Middle frontal gyrus (tissue), 1 donor: ENCODE measurements around the gene INSIG1.

Experiments used
- DNase-seq: peaks from one replicate; pipeline ENCODE4 v3.0.0-alpha.2; 2015; ENCODE audit warnings: low spot score; ENCODE audit errors: extremely low spot score

The INSIG1 gene

DNA sequence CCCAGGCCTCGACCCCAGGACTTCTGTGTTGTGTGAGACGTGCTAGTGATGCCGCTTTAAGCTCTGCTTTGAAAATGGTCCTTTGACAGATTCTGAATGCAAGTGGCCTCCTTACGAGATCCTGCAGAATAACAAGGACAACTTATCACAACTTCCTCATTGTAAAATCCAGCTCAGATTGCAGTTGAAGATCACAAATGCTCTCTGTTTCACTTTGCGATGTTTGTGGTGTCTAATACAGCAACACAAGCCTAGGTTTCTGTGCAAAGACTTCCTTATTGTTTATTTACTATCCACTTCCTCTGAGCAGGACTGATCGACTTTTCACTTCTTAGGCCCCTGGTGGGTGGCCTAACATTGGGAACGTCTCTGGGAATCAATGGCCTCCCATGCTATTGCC is 31.7 kb upstream of the INSIG1 start:
- DNase-seq, result no peak

- no peak for DNase-seq
Observed at GRCh38 chr7:155266440-155266839, 31.2 kb upstream of the INSIG1 start.

GRCh38 chr7:155267023-155267422 is 30.7 kb upstream of the INSIG1 start:
- no peak for DNase-seq

GRCh38 chr7:155267436-155267835 is 30.2 kb upstream of the INSIG1 start:
- DNase-seq, result no peak

- DNase-seq, result no peak
Observed at GRCh38 chr7:155268211-155268610, 29.5 kb upstream of the INSIG1 start.

DNA sequence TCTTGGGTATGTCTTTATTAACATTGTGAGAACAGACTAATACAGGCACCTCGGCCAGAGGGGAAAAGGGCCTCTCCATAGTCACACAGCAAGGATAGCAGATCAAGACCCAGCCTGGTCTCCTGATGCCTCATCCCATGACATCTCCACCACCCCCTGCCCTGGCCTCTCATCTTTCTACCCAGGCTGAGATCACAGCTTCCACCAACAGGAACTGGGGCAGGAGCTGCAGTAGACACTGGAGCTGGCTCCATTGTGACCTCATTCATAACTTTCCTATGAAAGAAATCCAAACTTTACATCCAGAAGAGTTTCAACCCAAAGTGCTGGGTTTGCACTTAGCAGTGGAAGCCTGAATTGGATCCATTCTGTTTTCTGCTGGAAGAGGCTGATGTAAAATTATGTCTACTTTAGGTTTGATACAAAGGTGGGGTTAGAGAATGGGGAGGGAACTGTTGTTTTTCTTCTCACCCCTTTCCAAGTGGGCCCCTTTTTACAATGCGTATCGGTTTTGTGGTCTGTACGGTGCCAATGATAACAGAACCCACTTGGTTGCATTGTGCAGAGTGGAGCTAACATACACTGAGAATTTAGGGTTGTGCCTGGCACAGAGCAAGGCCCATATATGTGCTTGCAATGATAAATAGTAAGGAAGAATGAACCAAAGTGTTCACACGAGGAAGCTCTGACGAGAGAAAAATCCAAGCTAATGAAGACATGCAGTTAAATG is 28.6 kb upstream of the INSIG1 start:
- DNase-seq, result no peak

DNA sequence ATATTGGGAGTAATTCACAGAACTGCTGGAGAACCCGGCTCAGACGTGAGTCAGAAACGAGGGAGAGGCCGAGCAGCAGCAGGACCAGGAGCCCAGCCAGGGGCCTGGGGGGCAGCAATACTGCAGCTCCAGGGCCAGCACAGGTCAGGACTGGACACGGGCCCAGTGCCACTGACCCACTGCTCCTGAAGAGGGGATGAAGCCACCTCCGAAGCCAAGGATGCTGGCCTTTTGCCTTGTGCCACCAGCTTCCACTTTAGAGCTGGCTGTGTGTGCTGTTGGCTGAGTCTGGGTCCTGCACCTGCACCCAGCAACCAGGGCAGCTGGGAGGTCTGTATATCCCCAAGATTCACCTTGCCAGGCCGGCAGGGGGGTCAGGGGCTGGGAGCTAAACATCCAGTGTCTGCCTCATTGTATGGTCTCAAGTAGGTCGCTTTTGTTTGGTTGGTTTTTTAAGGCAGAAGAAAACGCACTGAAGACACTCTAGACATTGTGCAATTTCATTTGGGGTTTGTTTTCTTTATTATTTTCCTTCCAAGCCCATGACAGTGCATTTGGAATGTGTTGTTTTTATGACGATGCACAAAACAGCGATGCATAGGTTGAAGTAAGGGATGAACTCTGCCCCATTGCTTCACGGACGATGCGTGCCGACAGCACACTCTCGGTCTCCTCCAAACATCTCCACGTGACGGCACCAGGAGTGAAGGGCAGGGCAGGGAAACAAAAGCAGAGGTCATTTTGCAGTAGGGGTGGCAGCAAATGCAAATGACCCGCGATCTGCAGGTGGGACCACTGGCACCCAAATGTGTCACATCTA is 27.7 kb upstream of the INSIG1 start:
- DNase-seq, result no peak

GRCh38 chr7:155270861-155271260 is 26.8 kb upstream of the INSIG1 start:
- DNase-seq, result no peak

GRCh38 chr7:155274633-155275355 is 22.9 kb upstream of the INSIG1 start:
- DNase-seq, result no peak

DNA sequence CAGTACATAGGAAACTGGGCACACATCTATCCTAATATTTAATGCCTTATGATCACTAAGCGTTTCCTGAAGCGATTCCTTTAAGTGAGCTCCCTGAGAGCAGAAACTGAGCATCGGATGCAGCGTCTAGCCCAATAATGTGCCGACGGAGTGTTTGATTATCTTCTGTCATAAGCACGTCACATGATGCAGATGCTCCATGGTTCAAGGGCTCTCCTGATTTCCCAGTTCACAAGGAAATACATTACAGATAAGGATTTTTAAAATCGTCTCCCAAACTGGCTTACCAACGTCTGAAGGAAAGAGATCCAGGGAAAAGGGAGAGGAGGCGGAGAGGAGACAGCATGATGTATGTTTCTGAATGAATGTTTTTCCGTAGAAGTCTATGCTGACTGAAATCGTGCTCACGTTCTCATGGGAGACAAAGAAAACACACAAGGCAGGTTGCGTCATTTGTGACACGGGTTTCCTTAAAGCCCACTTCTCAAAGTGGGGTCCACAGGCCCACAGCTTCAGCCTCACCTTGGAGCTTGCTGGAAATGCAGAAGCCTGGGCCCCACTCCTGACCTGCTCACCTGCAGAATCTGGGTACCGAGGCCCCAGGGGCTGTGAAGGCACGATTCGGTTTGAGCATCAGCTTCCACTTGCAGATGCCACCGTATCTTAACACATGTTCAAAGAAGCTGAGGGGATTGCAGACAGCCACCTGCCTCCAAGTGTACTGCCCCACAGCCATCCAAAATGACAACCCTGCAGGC is 21.5 kb upstream of the INSIG1 start:
- DNase-seq, result no peak

GRCh38 chr7:155276800-155277375 is 20.8 kb upstream of the INSIG1 start:
- DNase-seq, result no peak

DNA sequence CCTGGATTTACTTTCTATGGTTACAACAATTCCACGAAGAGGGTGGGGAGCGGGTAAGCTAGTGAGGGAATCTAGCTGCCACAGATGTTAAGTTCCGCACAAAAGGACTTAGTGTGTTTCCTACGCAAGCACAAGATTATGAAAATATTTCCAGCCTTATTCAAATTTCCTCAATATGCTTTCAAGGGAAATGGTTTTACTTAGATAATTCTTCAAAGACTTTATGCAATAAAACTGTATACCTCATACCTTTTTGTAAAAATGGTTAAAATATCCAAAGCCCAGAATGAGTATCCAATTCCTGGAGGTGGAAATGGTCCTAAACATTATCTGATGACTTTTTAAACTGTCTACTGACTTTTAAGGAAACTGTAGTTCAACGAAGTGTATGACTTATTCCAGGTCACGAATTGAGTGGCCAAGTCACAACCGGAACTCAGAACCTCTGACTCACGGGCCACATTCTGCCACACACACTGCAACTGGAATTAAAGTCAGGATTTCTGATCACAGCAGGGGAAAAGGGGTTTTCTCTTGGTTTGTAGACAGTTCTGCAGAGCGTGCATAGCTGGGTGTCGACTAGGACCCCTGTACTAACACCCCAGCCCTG is 20.2 kb upstream of the INSIG1 start:
- DNase-seq, result no peak

DNA sequence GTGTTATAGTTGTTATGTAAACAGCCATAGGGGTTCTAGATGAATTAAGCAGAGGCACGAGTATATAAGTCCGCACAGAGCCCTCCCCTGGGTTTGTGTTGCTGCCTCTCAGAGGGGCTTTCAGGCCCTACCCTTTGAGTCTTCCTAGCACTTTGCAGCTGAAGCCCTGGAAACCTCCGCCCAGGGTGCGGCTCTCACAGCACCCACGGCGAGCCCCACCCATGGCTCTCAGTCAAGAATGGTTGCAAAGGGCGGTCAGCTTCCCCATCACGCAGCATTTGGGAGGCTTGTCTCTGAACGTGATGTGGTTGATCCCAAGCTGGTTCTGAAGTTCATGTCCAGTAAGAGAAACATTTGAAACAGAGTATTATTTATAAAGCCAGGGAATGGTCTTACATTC is 18.8 kb upstream of the INSIG1 start:
- no peak for DNase-seq

DNA sequence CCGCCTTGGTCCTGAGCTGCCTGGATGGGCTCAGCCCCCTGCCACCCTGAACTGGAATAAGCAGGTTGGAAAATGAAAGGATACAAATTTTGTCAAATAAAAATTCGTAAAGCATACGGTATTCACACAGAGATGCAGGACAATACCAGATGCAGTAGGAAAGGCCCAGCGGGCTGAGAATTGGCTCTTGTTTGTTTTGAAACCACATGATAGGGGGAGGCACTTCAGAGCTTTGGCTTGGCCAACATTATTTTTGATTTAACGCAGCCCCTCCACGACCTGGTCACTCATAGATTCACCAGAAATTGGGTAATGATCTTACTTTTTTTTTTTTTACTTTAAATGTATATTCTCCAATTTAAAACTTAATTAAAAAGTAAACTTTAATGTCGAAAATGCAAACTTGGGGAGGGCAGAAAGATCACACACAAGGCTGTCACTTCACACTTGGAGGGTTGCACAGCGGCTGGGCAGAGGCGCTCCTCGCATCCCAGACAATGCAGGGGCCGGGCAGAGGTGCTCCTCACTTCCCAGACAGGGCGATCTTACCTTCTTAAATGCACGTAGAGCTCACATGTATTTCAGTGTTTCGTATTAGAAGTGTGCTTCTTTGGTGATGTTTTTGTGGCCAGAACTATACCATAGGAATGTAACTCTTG is 17.8 kb upstream of the INSIG1 start:
- no peak for DNase-seq

DNA sequence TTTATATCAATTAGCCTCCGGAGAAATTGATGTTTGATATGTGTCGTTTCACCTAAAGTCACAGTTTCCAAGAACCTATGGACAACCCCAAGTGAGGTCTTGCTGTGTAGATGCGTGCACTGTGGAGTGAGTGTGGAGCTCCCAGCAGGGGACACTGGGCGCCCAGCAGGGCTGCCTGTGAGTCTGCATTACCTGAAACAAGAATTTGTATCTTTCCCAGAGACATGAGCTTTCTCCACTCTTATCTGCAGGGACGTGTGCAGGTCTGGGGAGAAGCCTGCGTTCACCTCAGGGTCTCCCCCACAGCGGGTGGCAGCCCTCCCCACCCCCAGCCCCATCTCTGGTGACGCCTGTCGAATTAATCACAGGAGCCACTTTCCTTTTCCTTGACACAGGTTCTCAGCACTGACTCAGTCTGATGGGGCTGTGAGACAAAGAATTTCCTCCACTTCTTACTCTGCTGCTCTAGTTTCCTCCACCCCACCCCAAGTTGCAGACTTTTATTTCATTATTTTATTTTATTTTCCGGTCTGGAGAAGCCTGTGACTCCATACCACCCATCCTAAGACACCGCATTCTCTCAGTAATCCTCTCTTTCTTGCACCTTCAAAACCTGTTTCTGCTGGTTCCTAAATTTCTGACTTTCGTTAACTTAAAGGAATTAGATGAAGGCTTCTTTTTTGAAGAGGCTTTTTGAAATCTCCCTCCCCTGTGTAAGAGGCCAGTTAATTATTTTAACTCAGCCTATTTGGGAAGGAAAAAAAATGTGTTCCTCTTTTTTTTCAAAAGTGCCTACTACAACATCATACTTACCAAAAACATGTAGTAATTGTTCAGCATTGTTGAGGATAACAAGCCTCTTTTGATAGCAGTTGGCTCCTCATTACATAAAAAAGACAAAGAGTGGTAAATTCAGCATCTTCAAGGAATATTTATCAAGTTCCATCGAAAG is 17.0 kb upstream of the INSIG1 start:
- DNase-seq, result no peak

DNA sequence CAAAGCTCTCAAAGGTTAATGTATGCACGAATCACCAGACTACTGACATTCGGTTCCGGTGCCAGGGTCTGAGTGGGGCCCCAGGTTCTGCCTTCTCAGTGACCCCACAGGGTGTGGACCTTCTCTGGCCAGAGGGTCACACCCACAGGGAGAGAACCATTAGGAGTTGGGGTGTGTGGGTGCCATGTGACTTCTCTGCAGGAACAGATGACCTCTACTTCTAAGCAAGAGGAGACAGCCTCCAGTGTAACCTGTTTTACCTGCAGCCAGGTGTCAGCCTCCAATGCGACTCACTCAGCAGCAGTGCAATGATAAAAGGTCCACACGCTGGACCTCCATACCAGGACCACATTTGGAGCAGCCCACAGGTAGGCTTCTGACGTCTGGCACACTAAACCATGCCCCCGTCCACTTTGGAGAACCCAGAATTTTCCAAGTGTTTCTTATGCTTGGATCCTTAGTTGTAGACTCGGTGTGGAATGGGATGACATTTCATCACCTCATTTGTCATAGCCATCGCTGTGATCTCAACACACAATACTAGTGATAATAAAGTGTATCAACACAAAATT is 16.2 kb upstream of the INSIG1 start:
- DNase-seq, result no peak

DNA sequence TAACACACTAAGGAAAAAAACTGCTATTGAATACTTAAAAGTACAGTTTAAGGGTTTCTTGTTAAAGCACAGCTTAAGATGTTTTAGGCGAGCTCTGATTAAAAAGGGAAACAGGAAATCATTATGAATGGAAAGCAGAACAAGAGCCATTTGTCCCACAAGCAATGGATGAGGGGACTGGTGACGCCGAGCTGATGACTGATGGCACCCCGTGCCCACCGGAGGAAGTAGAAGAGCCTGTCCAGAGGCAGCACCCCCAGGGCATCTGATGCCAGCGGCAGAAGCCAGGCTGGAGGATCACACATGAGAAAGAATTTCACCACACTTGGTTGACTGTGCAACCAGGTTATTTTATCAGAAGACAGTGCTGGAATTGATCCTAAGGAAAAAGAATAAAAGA is 15.0 kb upstream of the INSIG1 start:
- DNase-seq, result no peak

DNA sequence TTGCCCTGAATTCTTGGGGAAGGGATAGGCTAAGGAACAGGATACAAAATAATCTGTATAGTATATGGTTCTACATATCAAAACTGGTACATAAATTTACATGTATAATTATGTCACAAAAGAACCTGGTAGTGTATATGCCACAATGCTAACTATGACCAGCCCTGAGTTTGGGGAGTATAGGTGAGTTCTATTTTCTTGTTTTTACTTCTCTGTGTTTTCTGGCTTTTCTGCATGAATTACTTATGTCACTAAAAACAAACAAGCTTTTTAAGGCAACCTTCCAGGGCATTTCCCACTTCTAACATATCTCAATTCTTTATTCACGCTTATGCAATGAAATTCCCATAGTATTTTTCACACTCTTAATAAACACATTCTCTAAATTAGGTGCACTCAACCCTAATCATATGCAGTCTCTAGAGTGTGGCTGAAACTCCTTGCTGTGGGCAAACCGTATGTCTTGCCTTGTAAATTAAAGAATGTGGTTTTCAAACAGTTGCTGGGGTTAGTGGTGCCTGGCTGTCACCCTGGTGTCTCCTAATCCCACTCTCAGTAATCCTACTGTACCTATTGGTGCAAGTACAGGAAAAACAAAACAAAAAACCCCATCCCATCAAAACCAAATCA is 14.0 kb upstream of the INSIG1 start:
- no peak for DNase-seq
